Right cardiac atrium (tissue), 5 donors: Measurements from ENCODE around the gene PTPRG. TPM values are rescaled to one million over a fixed set of nuclear protein-coding genes. Genes with fewer than 3 reads are reported as not detected.
A peak's percentile ranks its signal among the peaks of the same experiment; 100 is the strongest.

ENCODE experiments used
- ATAC-seq, 2 donors: fragments of 200-7000 bp; cut with Tn5 transposase; one replicate each; pipeline versions ENCODE4 v1.8.0 to v1.9.1; 2020; ENCODE audit warnings: moderate library complexity in 2 of 2, mild to moderate bottlenecking in 1 of 2
- DNase-seq, 3 donors: peaks; one replicate each; pipeline ENCODE4 v3.0.0-alpha.2; 2020
- H3K27ac ChIP-seq: one replicate; pipeline ENCODE4 v1.5.1; 2013; ENCODE audit warnings: mild to moderate bottlenecking, low read length, control low read depth, moderate library complexity
- H3K27me3 ChIP-seq: one replicate; pipeline ENCODE4 v1.6.1; 2013; ENCODE audit not compliant: control insufficient read depth, insufficient read depth
- H3K4me1 ChIP-seq: one replicate; pipeline ENCODE4 v1.6.1; 2013; ENCODE audit warnings: low read length; ENCODE audit not compliant: control insufficient read depth, insufficient read depth
- H3K4me3 ChIP-seq: one replicate; pipeline ENCODE4 v1.5.1; 2013; ENCODE audit warnings: low read length, control low read depth
- H3K9me3 ChIP-seq: one replicate; pipeline ENCODE4 v1.6.1; 2013; ENCODE audit warnings: low read length; ENCODE audit not compliant: control insufficient read depth
- WGBS: extraction: QIAGEN DNeasy Blood & Tissue Kit; methylation state at CpG from one replicate; pipeline ENCODE4 v1.1.7; 2013; 5-methylcytosine and 5-hydroxymethylcytosine counted together
- intact Hi-C, 4 donors: fragments of 100-400 bp; cut with DNase I; formaldehyde crosslinking; loops; one replicate each; pipeline versions ENCODE4 v1.11.0 to v1.14.0; 2022 to 2023
- polyA plus RNA-seq: library from polyadenylated mRNA; stranded (reverse); fragments of 200-250 nt; gene quantifications from one replicate; pipeline ENCODE4 v1.2.3, GENCODE V29; 2013
- total RNA-seq, 4 donors: library from RNA; stranded (reverse); fragmentation: NEBNext Ultra II Directional; extraction: Animal tissue kit (Norgen Biotek cat#: 25700); gene quantifications; one replicate each; pipeline ENCODE4 v1.2.1, GENCODE V29; 2021
- donor health status: healthy with polysubstance abuse.
- donor health status: DM: no; HTN: yes; CAD: no.
- donor health status: DM: no; HTN: no; CAD: no.
- donor health status: DM: no; HTN: yes; CAD: no; lungs with severe emphysema.
- donor health status: DM: yes; HTN: yes; CAD: no.

Gene PTPRG
- total and polyA plus RNA-seq, 5 donors = 8.6 to 50.7 (median 32.3) TPM

GRCh38 chr3:61650276-61650675, 88.9 kb downstream of the PTPRG start:
- Histone ChIP-seq H3K27ac (no peak overlapping the region), H3K4me1 (peaks cover 9% of the 10 kb centered on the region), H3K4me3 (no peak overlapping the region), H3K9me3 (no peaks in the 10 kb centered on the region), H3K27me3 (no peaks in the 10 kb centered on the region)
- WGBS = 19% methylated on average over 7 of the region's 7 CpGs
- ATAC-seq (peak; percentile 78 to 79), DNase-seq (peak in 2 of 3 donors; percentile 68 to 73)
- intact Hi-C loops = no loop called here

- WGBS = 59% methylated on average over 4 of the region's 4 CpGs
- intact Hi-C loops = no loop called here
- peaks cover 9% of the 10 kb centered on the region for H3K4me1 ChIP-seq
These were observed 89.5 kb downstream of the PTPRG start for GRCh38 chr3:61650719-61651410.

DNA sequence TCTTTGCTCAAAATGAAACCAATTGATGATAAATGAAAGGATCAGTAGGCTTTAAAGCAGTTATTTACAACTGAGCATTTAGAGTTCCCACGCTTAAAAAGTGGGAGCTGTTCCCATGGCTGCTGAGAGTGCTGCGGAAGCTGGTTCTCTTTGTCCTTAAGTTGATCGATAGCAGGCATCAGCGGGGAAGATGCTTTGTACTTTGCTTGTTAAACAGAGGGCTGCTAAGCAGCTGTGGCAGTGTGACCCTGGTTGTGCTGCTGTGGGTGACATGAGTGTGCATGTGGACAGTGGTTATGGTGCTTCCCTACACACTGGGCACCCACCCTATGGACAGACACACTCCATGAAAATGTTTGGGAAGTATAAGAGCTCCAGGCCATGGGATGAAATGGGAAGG, 96.3 kb downstream of the PTPRG start:
- 71% methylated on average over 4 of the region's 4 CpGs for WGBS
- ATAC-seq = no peak
- intact Hi-C loops = no loop called here

More at GRCh38 chr3:61650719-61651410, 89.5 kb downstream of the PTPRG start:
- Histone ChIP-seq H3K27ac (no peak overlapping the region), H3K9me3 (no peaks in the 10 kb centered on the region), H3K4me3 (no peak overlapping the region), H3K27me3 (no peaks in the 10 kb centered on the region)
- no peak for DNase-seq
- ATAC-seq = no peak

DNA sequence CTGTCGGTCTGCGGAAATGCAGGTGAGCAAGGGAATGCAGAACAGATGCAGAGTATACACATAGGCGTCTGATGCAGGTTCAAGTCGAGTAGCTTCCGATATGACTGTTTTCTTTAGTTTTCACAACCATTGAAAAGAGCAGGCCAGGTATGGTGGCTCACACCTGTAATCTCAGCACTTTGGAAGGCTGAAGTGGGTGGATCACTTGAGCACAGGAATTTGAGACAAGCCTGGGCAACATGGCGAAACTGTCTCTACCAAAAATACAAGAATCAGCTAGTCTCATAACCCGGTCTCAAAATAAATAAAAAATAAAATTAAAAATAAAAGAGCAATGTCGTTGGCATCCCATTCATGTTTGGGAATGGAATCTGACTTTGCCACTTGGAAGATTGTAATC, 101.5 kb downstream of the PTPRG start:
- no peaks in the 10 kb centered on the region for H3K4me1 ChIP-seq
- no peak overlapping the region for H3K27ac ChIP-seq
- H3K27me3 ChIP-seq = no peaks in the 10 kb centered on the region
- intact Hi-C loops = no loop called here
- ATAC-seq = no peak
- no peak overlapping the region for H3K4me3 ChIP-seq
- 97% methylated on average over 8 of the region's 8 CpGs for WGBS
- no peak for DNase-seq
- no peaks in the 10 kb centered on the region for H3K9me3 ChIP-seq

More for the DNA sequence above, 96.3 kb downstream of the PTPRG start:
- peaks cover under 1% of the 10 kb centered on the region for H3K4me1 ChIP-seq
- no peaks in the 10 kb centered on the region for H3K27me3 ChIP-seq
- no peak overlapping the region for H3K4me3 ChIP-seq
- DNase-seq = no peak
- H3K9me3 ChIP-seq = no peaks in the 10 kb centered on the region
- no peak overlapping the region for H3K27ac ChIP-seq

- H3K9me3 ChIP-seq = no peaks in the 10 kb centered on the region
- H3K4me3 ChIP-seq = no peak overlapping the region
- ATAC-seq = no peak
- no peaks in the 10 kb centered on the region for H3K4me1 ChIP-seq
- intact Hi-C loops = no loop called here
- no peaks in the 10 kb centered on the region for H3K27me3 ChIP-seq
- H3K27ac ChIP-seq = no peak overlapping the region
- 87% methylated on average over 8 of the region's 8 CpGs for WGBS
- DNase-seq = no peak
These were observed 102.2 kb downstream of the PTPRG start for GRCh38 chr3:61663356-61664104.

GRCh38 chr3:61664105-61664482, 102.7 kb downstream of the PTPRG start:
- ATAC-seq = peak in 1 of 2 donors; percentile 57
- 75% methylated on average over 2 of the region's 2 CpGs for WGBS
- intact Hi-C loops = no loop called here

DNA sequence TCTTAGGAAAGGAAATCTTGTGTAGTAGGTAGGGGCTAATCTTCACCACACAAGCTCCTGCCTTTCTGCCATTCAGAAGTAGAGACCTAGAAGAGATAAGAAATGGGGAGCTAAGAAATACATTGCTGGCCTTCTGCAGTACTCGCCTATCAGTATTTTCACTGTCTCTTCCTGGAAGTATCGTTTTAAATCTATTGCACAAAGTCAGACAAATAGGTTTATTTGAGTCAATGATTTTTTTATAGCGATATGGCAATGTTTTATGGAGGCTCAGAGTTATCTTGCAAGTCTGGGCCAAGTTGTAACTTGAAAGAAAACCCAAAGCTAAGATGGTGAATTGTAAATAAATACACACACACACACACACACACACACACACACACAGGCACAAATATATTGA, 103.8 kb downstream of the PTPRG start:
- Histone ChIP-seq H3K27ac (no peak overlapping the region), H3K4me3 (no peak overlapping the region), H3K9me3 (no peaks in the 10 kb centered on the region), H3K4me1 (peaks cover 4% of the 10 kb centered on the region), H3K27me3 (no peaks in the 10 kb centered on the region)
- WGBS = 88% methylated on average over 3 of the region's 3 CpGs
- intact Hi-C loops = no loop called here
- ATAC-seq (no peak), DNase-seq (no peak)

More at GRCh38 chr3:61664105-61664482, 102.7 kb downstream of the PTPRG start:
- no peak overlapping the region for H3K4me3 ChIP-seq
- DNase-seq = no peak
- no peak overlapping the region for H3K27ac ChIP-seq
- H3K27me3 ChIP-seq = no peaks in the 10 kb centered on the region
- no peaks in the 10 kb centered on the region for H3K4me1 ChIP-seq
- no peaks in the 10 kb centered on the region for H3K9me3 ChIP-seq

- Histone ChIP-seq H3K27ac (no peak overlapping the region), H3K27me3 (no peaks in the 10 kb centered on the region), H3K4me3 (no peak overlapping the region), H3K9me3 (no peaks in the 10 kb centered on the region), H3K4me1 (peaks cover 4% of the 10 kb centered on the region)
- peak in 1 of 3 donors; percentile 54 for DNase-seq
- intact Hi-C loops = no loop called here
- ATAC-seq = no peak
- WGBS = 47% methylated on average over 5 of the region's 5 CpGs
These were observed 104.6 kb downstream of the PTPRG start for GRCh38 chr3:61665987-61666386.

- no peak overlapping the region for H3K27ac ChIP-seq
- DNase-seq (no peak), ATAC-seq (no peak)
- no peak overlapping the region for H3K4me3 ChIP-seq
- H3K9me3 ChIP-seq = no peaks in the 10 kb centered on the region
- peaks cover 4% of the 10 kb centered on the region for H3K4me1 ChIP-seq
- 79% methylated on average over 6 of the region's 6 CpGs for WGBS
- no peaks in the 10 kb centered on the region for H3K27me3 ChIP-seq
- intact Hi-C loops = no loop called here
These were observed 105.4 kb downstream of the PTPRG start for GRCh38 chr3:61666615-61667330.

DNA sequence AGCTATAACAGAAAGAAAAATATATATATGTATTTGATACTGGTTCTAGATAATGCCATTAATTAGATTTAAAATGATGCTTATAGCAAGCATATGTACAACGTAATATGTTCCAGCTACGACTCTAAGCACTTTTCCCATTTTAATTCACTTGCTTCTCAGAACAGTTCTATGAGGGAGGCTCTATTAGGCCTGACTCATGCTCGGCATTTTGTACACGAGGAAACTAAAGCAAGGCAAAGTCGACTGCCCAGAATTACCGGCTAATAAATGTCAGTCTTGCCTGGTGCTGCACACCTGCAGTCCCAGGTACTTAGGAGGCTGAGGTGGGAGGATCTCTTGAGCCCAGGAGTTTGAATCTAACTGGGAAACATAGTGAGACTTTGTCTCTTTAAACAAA, 106.0 kb downstream of the PTPRG start:
- WGBS = 95% methylated on average over 6 of the region's 6 CpGs
- ATAC-seq = no peak
- H3K4me1 ChIP-seq = peaks cover 4% of the 10 kb centered on the region
- no peaks in the 10 kb centered on the region for H3K9me3 ChIP-seq
- no peaks in the 10 kb centered on the region for H3K27me3 ChIP-seq
- no peak for DNase-seq
- no peak overlapping the region for H3K27ac ChIP-seq
- no peak overlapping the region for H3K4me3 ChIP-seq
- intact Hi-C loops = no loop called here

DNA sequence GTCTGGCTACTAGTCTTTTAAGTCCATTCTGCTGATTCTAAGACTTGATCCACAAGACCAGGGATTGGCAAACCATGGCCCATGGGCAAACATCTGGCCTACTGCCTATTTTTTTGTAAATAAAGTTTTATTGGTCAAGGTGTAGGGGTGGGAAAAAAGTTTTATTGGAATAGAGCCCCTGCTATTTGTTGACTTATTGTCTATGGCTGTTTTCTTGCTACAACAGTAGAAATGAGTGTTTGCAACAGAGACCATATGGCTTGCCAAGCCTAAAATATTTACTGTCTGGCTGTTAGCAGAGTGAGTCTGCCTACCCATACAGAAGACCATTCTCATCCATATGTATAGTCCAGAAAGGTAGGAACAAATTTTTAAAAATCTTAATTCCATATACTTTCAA, 106.4 kb downstream of the PTPRG start:
- ATAC-seq (no peak), DNase-seq (no peak)
- Histone ChIP-seq H3K27me3 (no peaks in the 10 kb centered on the region), H3K9me3 (no peaks in the 10 kb centered on the region), H3K4me3 (no peak overlapping the region), H3K4me1 (peaks cover 6% of the 10 kb centered on the region), H3K27ac (no peak overlapping the region)
- intact Hi-C loops = no loop called here
